ENCODE measurements around the gene EPS8L2.
"Not testable (repeated sequence)": the region's sequence is repeated elsewhere in the genome, so short reads cannot be mapped to it uniquely, and the experiment has no call there.

The EPS8L2 gene

DNA sequence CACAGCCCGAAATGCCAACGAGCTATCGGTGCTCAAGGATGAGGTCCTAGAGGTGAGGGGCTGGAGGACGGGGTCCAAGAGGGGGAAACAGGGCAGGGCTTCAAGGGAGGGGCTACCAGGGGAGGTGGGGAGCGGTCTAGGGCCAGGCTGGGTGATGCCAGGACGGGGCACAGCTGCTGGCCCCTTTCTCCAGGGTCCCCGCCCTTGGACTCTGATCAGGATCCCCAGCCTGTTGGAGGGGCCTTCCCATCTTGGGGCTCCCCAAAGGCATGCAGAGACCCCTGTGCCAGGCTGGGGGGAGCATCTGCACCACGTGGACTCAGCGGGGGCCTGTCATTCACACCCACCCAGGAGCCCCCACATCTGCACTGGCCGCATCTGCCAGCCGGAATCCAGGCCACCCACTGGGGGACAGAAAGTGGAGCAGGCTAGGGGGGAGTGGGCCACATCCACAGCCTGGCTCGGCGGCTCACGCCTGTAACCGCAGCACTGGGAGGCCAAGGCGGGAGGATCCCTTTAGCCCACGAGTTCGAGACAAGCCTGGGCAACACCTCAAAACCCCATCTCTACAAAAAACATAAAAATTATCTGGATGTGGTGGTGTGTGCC, 18.9 kb downstream of the EPS8L2 start:
- Histone ChIP-seq H3K9ac (ENCODE audit: low read depth in 1 of 2, low read length in 2 of 2) (no peak overlapping the region), H3K27me3 (ENCODE audit: control insufficient read depth in 2 of 2, insufficient read depth in 2 of 2, low read length in 2 of 2) (no peaks in the 10 kb centered on the region), H3K4me3 (ENCODE audit: low read length in 2 of 2) (no peak overlapping the region), H3K9me3 (ENCODE audit: control insufficient read depth in 2 of 2, low read length in 2 of 2) (no peaks in the 10 kb centered on the region), H3K4me1 (ENCODE audit: control insufficient read depth in 2 of 2, insufficient read depth in 2 of 2, low read length in 2 of 2) (peaks cover 32 to 33% of the 10 kb centered on the region in 2 donors), H3K36me3 (ENCODE audit: control insufficient read depth in 2 of 2, insufficient read depth in 2 of 2, low read length in 2 of 2) (peaks cover 7 to 22% of the 10 kb centered on the region in 2 donors), H3K27ac (ENCODE audit: low read depth in 2 of 2, low read length in 2 of 2) (no peak overlapping the region)

DNA sequence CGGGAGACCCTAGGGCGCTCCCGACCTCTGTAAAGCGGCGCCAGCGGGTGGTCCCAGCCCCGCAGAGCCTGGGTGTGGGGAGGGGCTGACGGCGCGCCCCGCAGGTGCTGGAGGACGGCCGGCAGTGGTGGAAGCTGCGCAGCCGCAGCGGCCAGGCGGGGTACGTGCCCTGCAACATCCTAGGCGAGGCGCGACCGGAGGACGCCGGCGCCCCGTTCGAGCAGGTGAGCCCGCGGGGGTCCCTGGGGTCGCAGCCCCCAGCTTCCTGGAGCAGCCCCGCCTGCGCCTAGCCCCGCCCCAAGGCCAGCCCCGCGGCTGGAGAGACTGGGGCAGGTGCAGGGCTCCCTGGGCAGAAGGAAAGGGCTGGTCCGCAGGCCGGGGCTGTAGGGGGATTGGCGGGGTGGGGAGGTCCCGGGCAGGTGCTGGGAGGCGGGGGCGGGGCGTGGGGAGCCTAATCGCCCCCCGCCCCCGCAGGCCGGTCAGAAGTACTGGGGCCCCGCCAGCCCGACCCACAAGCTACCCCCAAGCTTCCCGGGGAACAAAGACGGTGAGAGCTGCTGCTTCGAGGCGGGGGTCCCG, 19.7 kb downstream of the EPS8L2 start:
- H3K9me3 ChIP-seq (ENCODE audit: control insufficient read depth in 2 of 2, low read length in 2 of 2), result no peaks in the 10 kb centered on the region
- H3K27me3 ChIP-seq (ENCODE audit: control insufficient read depth in 2 of 2, insufficient read depth in 2 of 2, low read length in 2 of 2), result no peaks in the 10 kb centered on the region
- no peak overlapping the region for H3K9ac ChIP-seq (ENCODE audit: low read depth in 1 of 2, low read length in 2 of 2)
- H3K4me1 ChIP-seq (ENCODE audit: control insufficient read depth in 2 of 2, insufficient read depth in 2 of 2, low read length in 2 of 2), result peaks cover 27 to 28% of the 10 kb centered on the region in 2 donors
- H3K36me3 ChIP-seq (ENCODE audit: control insufficient read depth in 2 of 2, insufficient read depth in 2 of 2, low read length in 2 of 2), result peaks cover 7 to 16% of the 10 kb centered on the region in 2 donors
- peak overlapping the region; percentile 47 to 65 for H3K27ac ChIP-seq (ENCODE audit: low read depth in 2 of 2, low read length in 2 of 2)
- H3K4me3 ChIP-seq (ENCODE audit: low read length in 2 of 2), result no peak overlapping the region

DNA sequence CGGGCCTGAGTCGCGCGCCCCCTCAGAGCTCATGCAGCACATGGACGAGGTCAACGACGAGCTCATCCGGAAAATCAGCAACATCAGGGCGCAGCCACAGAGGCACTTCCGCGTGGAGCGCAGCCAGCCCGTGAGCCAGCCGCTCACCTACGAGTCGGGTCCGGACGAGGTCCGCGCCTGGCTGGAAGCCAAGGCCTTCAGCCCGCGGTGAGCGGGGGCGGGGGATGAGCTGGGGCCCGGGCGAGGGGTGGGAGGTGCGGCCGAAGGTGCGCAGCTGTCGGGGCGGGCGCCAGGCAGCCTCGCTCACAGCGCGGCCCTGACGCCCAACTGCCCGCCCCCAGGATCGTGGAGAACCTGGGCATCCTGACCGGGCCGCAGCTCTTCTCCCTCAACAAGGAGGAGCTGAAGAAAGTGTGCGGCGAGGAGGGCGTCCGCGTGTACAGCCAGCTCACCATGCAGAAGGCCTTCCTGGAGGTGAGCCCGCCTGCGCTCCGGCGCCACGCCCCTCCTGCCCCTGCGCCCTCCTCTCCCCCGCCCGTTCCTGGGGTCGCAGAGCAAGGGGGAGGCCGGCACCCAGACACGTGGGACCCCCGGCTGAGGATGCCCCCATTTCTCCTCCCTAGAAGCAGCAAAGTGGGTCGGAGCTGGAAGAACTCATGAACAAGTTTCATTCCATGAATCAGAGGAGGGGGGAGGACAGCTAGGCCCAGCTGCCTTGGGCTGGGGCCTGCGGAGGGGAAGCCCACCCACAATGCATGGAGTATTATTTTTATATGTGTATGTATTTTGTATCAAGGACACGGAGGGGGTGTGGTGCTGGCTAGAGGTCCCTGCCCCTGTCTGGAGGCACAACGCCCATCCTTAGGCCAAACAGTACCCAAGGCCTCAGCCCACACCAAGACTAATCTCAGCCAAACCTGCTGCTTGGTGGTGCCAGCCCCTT, 20.5 kb downstream of the EPS8L2 start:
- Histone ChIP-seq H3K9me3 (ENCODE audit: control insufficient read depth in 2 of 2, low read length in 2 of 2) (no peaks in the 10 kb centered on the region), H3K4me3 (ENCODE audit: low read length in 2 of 2) (no peak overlapping the region), H3K4me1 (ENCODE audit: control insufficient read depth in 2 of 2, insufficient read depth in 2 of 2, low read length in 2 of 2) (peaks cover 21 to 24% of the 10 kb centered on the region in 2 donors), H3K27me3 (ENCODE audit: control insufficient read depth in 2 of 2, insufficient read depth in 2 of 2, low read length in 2 of 2) (no peaks in the 10 kb centered on the region), H3K9ac (ENCODE audit: low read depth in 1 of 2, low read length in 2 of 2) (peak overlapping the region in 1 of 2 donors; percentile 48), H3K36me3 (ENCODE audit: control insufficient read depth in 2 of 2, insufficient read depth in 2 of 2, low read length in 2 of 2) (peaks cover 7 to 16% of the 10 kb centered on the region in 2 donors), H3K27ac (ENCODE audit: low read depth in 2 of 2, low read length in 2 of 2) (peak overlapping the region; percentile 47 to 65)

DNA sequence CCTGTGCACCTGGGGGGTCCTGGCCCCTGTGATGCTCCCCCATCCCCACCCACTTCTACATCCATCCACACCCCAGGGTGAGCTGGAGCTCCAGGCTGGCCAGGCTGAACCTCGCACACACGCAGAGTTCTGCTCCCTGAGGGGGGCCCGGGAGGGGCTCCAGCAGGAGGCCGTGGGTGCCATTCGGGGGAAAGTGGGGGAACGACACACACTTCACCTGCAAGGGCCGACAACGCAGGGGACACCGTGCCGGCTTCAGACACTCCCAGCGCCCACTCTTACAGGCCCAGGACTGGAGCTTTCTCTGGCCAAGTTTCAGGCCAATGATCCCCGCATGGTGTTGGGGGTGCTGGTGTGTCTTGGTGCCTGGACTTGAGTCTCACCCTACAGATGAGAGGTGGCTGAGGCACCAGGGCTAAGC, 21.3 kb downstream of the EPS8L2 start:
- Histone ChIP-seq H3K27me3 (ENCODE audit: control insufficient read depth in 2 of 2, insufficient read depth in 2 of 2, low read length in 2 of 2) (no peaks in the 10 kb centered on the region), H3K9me3 (ENCODE audit: control insufficient read depth in 2 of 2, low read length in 2 of 2) (no peaks in the 10 kb centered on the region), H3K27ac (ENCODE audit: low read depth in 2 of 2, low read length in 2 of 2) (peak overlapping the region in 1 of 2 donors; percentile 23), H3K36me3 (ENCODE audit: control insufficient read depth in 2 of 2, insufficient read depth in 2 of 2, low read length in 2 of 2) (peaks cover 7 to 14% of the 10 kb centered on the region in 2 donors), H3K9ac (ENCODE audit: low read depth in 1 of 2, low read length in 2 of 2) (no peak overlapping the region), H3K4me1 (ENCODE audit: control insufficient read depth in 2 of 2, insufficient read depth in 2 of 2, low read length in 2 of 2) (peaks cover 19 to 21% of the 10 kb centered on the region in 2 donors), H3K4me3 (ENCODE audit: low read length in 2 of 2) (no peak overlapping the region)

DNA sequence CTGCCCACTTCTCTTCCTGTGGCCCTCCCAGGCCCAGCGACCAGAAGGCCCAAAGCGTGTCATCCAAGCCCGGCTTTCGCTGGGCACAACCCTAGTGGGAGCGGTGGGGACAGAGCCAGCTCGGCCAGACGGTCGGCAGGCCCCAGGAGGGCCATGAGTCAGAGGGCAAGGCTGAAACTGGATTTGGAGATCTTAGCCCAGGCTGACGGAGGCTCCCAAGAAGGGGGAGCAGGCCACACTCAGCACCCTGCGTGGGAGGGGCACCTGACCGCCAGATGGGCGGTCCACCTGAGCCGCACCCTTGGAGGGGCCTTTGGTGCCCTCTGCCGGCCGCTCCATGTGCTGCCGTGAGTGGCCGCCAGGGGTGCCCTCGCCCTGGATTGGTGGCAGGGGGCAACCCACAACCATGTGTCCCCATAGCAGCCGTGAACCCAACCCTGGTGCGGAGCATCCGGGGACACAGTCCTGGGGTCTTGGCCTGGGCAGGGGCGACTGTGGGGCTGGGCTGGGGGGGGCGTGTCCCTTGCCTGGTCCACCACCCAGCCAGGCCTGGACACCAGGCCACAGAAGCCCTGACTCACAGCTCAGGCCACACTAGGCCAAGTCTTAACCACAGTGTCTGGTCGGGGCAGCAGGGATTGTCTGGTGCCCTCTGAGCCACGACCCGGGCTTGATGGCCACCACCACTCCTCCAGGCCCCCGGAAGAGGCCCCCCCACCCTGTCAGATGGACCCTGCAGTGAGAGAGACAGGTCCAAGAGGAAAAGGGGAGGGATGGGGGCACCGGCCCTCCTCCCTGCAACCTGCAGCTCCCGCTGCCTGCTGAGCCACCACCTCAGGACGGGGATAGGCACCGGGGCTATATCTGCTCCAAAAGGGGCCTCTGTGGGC, 22.1 kb downstream of the EPS8L2 start:
- peak overlapping the region; percentile 23 to 37 for H3K27ac ChIP-seq (ENCODE audit: low read depth in 2 of 2, low read length in 2 of 2)
- H3K4me1 ChIP-seq (ENCODE audit: control insufficient read depth in 2 of 2, insufficient read depth in 2 of 2, low read length in 2 of 2), result peaks cover 16 to 19% of the 10 kb centered on the region in 2 donors
- H3K9ac ChIP-seq (ENCODE audit: low read depth in 1 of 2, low read length in 2 of 2), result peak overlapping the region in 1 of 2 donors; percentile 48
- peaks cover 7 to 13% of the 10 kb centered on the region in 2 donors for H3K36me3 ChIP-seq (ENCODE audit: control insufficient read depth in 2 of 2, insufficient read depth in 2 of 2, low read length in 2 of 2)
- peaks cover 0 to 2% of the 10 kb centered on the region in 2 donors for H3K27me3 ChIP-seq (ENCODE audit: control insufficient read depth in 2 of 2, insufficient read depth in 2 of 2, low read length in 2 of 2)
- H3K9me3 ChIP-seq (ENCODE audit: control insufficient read depth in 2 of 2, low read length in 2 of 2), result no peaks in the 10 kb centered on the region
- H3K4me3 ChIP-seq (ENCODE audit: low read length in 2 of 2), result no peak overlapping the region

DNA sequence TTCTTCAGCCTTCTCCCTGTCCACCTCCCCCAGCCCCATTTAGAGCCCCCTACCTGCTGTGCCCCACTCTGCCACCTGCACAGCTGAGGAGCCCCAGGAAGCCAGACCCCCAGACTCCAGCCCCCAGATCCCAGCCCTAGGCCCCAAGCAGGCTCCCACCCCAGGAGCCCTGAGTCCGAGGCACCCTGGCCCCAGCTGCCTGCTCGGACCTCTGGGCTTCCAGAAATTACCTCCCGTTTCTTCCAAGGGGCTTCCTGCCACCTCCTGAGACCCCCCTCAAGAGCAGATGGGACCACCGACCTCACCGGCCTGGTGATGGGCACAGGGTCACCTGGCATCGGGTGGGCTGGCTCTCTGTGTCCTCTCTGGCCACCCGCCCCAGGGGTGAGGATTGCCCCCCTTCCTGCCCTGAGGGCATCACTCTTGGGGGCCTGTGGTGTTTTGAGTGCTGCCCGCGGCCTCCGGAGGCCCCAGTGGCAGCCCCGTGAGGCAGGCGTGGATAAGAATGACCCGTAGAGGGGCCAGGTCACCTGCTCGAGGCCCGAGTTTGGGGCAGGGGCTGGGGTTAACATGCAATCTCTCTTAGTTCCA, 23.0 kb downstream of the EPS8L2 start:
- H3K27ac ChIP-seq (ENCODE audit: low read depth in 2 of 2, low read length in 2 of 2), result peak overlapping the region in 1 of 2 donors; percentile 23

DNA sequence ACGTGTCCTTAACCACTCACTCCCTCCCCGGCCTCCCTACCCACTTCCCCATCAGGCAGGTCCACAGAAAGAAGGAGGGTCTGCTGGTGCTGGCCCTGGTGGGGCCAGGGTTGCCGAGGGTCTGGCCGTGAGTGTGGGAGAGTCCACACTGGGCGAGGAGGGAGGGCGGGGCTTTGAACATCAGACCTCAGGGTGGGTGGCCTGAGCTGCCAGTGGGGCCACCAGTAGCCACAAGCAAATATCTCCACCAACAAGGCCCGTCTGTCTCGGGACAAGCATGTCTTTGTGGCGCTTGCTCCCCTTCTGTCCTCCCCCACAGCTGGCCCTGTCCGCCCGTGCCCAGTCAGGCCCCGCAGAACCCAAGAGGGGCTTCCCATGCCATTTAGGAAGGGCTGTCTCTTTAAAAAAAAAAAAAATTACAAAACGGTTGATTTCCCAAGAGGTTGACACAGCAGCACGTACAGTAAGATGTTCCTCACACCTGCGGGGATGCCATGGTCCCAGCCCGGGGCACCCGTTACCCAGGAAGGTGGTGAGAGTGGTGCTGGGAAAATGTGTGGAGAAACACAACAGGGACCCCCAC, 23.6 kb downstream of the EPS8L2 start:
- Histone ChIP-seq H3K36me3 (ENCODE audit: control insufficient read depth in 2 of 2, insufficient read depth in 2 of 2, low read length in 2 of 2) (peaks cover 2 to 4% of the 10 kb centered on the region in 2 donors), H3K27ac (ENCODE audit: low read depth in 2 of 2, low read length in 2 of 2) (no peak overlapping the region), H3K4me1 (ENCODE audit: control insufficient read depth in 2 of 2, insufficient read depth in 2 of 2, low read length in 2 of 2) (peaks cover 15 to 19% of the 10 kb centered on the region in 2 donors), H3K9ac (ENCODE audit: low read depth in 1 of 2, low read length in 2 of 2) (no peak overlapping the region), H3K9me3 (ENCODE audit: control insufficient read depth in 2 of 2, low read length in 2 of 2) (no peaks in the 10 kb centered on the region), H3K27me3 (ENCODE audit: control insufficient read depth in 2 of 2, insufficient read depth in 2 of 2, low read length in 2 of 2) (peaks cover 0 to 3% of the 10 kb centered on the region in 2 donors), H3K4me3 (ENCODE audit: low read length in 2 of 2) (no peak overlapping the region)

More for the DNA sequence above, 23.0 kb downstream of the EPS8L2 start:
- H3K36me3 ChIP-seq (ENCODE audit: control insufficient read depth in 2 of 2, insufficient read depth in 2 of 2, low read length in 2 of 2), result peaks cover 7 to 9% of the 10 kb centered on the region in 2 donors
- H3K9ac ChIP-seq (ENCODE audit: low read depth in 1 of 2, low read length in 2 of 2), result peak overlapping the region in 1 of 2 donors; percentile 11
- H3K27me3 ChIP-seq (ENCODE audit: control insufficient read depth in 2 of 2, insufficient read depth in 2 of 2, low read length in 2 of 2), result peaks cover 0 to 3% of the 10 kb centered on the region in 2 donors
- H3K4me3 ChIP-seq (ENCODE audit: low read length in 2 of 2), result no peak overlapping the region
- H3K9me3 ChIP-seq (ENCODE audit: control insufficient read depth in 2 of 2, low read length in 2 of 2), result no peaks in the 10 kb centered on the region
- H3K4me1 ChIP-seq (ENCODE audit: control insufficient read depth in 2 of 2, insufficient read depth in 2 of 2, low read length in 2 of 2), result peaks cover 15 to 19% of the 10 kb centered on the region in 2 donors

DNA sequence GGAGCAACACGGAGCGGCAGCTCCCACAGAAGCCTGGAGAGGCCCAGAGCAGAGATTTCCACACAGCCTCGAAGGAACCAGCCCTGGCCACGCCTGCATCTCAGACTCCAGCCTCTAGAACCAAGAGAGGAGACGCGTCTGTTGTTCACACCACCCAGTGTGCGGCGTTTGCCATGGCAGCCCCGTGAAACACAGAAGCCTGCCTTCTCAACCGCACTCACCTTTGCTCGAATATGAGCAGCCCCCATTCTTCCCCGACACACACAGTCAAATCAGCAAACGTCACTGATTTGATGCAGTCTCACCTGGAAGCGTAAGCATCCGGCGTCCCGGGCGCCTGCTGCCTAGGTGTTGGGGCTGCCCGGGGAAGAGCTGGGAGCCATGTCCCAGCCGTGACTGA, 27.0 kb downstream of the EPS8L2 start:
- Histone ChIP-seq H3K36me3 (ENCODE audit: control insufficient read depth in 2 of 2, insufficient read depth in 2 of 2, low read length in 2 of 2) (no peaks in the 10 kb centered on the region), H3K27me3 (ENCODE audit: control insufficient read depth in 2 of 2, insufficient read depth in 2 of 2, low read length in 2 of 2) (peaks cover 4 to 5% of the 10 kb centered on the region in 2 donors), H3K27ac (ENCODE audit: low read depth in 2 of 2, low read length in 2 of 2) (no peak overlapping the region), H3K4me1 (ENCODE audit: control insufficient read depth in 2 of 2, insufficient read depth in 2 of 2, low read length in 2 of 2) (peaks cover under 1 to 1% of the 10 kb centered on the region in 2 donors), H3K9me3 (ENCODE audit: control insufficient read depth in 2 of 2, low read length in 2 of 2) (no peaks in the 10 kb centered on the region), H3K4me3 (ENCODE audit: low read length in 2 of 2) (no peak overlapping the region), H3K9ac (ENCODE audit: low read depth in 1 of 2, low read length in 2 of 2) (no peak overlapping the region)

DNA sequence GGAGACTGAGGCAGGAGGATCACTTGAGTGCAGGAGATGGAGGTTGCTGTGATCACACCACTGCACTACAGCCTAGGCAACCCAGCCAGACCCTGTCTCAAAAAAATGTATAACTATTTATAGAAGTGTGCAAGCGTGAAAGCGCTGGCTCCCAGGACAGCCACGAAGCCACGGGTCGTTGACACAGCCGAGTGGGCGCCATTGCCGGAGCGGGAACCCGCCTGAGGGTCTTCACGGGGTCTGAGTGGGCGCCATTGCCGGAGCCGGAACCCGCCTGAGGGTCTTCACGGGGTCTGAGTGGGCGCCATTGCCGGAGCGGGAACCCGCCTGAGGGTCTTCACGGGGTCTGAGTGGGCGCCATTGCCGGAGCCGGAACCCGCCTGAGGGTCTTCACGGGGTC, 28.5 kb downstream of the EPS8L2 start:
- not testable (repeated sequence) for H3K9ac ChIP-seq (ENCODE audit: low read depth in 1 of 2, low read length in 2 of 2); H3K36me3 ChIP-seq (ENCODE audit: control insufficient read depth in 2 of 2, insufficient read depth in 2 of 2, low read length in 2 of 2); H3K27ac ChIP-seq (ENCODE audit: low read depth in 2 of 2, low read length in 2 of 2); H3K4me1 ChIP-seq (ENCODE audit: control insufficient read depth in 2 of 2, insufficient read depth in 2 of 2, low read length in 2 of 2); H3K9me3 ChIP-seq (ENCODE audit: control insufficient read depth in 2 of 2, low read length in 2 of 2); H3K27me3 ChIP-seq (ENCODE audit: control insufficient read depth in 2 of 2, insufficient read depth in 2 of 2, low read length in 2 of 2); H3K4me3 ChIP-seq (ENCODE audit: low read length in 2 of 2)

Data from mucosa of rectum (tissue), 2 donors.